GM19328 (cell line): ENCODE results near the gene TMEM117.

Experiments
- ATAC-seq: cut with Tn5 transposase; IDR thresholded peaks from one replicate; pipeline ENCODE4 v1.9.1; 2021; ENCODE audit warnings: mild to moderate bottlenecking, moderate library complexity; ENCODE audit not compliant: unreplicated experiment

Gene TMEM117

GRCh38 chr12:44433659-44434058 lies 597.8 kb downstream of the TMEM117 start:
- ATAC-seq, result no peak

- ATAC-seq, result no peak
Measured at GRCh38 chr12:44436756-44437155, 600.9 kb downstream of the TMEM117 start.
